Fibroblast of skin of abdomen (primary cell): Measurements from ENCODE around the gene SYK.

Experiments used
- DNase-seq: peaks from one replicate; pipeline ENCODE4 v3.0.0-alpha.2; 2013

Gene SYK

GRCh38 chr9:90851444-90851843 lies 49.8 kb downstream of the SYK start:
- no peak for DNase-seq

GRCh38 chr9:90853945-90854344 lies 52.3 kb downstream of the SYK start:
- DNase-seq: no peak

- DNase-seq: no peak
Measured at GRCh38 chr9:90854637-90855175, 53.1 kb downstream of the SYK start.

- no peak for DNase-seq
Measured at GRCh38 chr9:90855208-90855902, 53.7 kb downstream of the SYK start.

GRCh38 chr9:90857091-90857490 lies 55.5 kb downstream of the SYK start:
- no peak for DNase-seq

GRCh38 chr9:90857855-90858254 lies 56.2 kb downstream of the SYK start:
- DNase-seq: no peak

GRCh38 chr9:90858457-90858901 lies 56.9 kb downstream of the SYK start:
- no peak for DNase-seq

GRCh38 chr9:90860382-90860781 lies 58.8 kb downstream of the SYK start:
- DNase-seq: no peak

GRCh38 chr9:90860826-90861225 lies 59.2 kb downstream of the SYK start:
- no peak for DNase-seq

GRCh38 chr9:90861380-90861779 lies 59.8 kb downstream of the SYK start:
- DNase-seq: no peak

GRCh38 chr9:90861826-90862740 lies 60.5 kb downstream of the SYK start:
- DNase-seq: no peak

- no peak for DNase-seq
Measured at GRCh38 chr9:90864779-90865178, 63.2 kb downstream of the SYK start.

- no peak for DNase-seq
Measured at GRCh38 chr9:90867101-90867500, 65.5 kb downstream of the SYK start.

GRCh38 chr9:90868555-90868954 lies 66.9 kb downstream of the SYK start:
- peak; percentile 14 for DNase-seq

GRCh38 chr9:90869361-90869760 lies 67.7 kb downstream of the SYK start:
- DNase-seq: no peak

- peak; percentile 29 for DNase-seq
Measured at GRCh38 chr9:90870621-90871326, 69.2 kb downstream of the SYK start.

GRCh38 chr9:90871327-90871935 lies 69.8 kb downstream of the SYK start:
- peak; percentile 10 for DNase-seq

- peak; percentile 9 for DNase-seq
Measured at GRCh38 chr9:90872835-90873294, 71.2 kb downstream of the SYK start.

GRCh38 chr9:90873422-90873821 lies 71.8 kb downstream of the SYK start:
- no peak for DNase-seq

- DNase-seq: no peak
Measured at GRCh38 chr9:90874194-90874593, 72.6 kb downstream of the SYK start.

GRCh38 chr9:90878562-90878961 lies 76.9 kb downstream of the SYK start:
- no peak for DNase-seq

- DNase-seq: no peak
Measured at GRCh38 chr9:90880066-90880465, 78.4 kb downstream of the SYK start.
